GM10266 (cell line): Measurements from ENCODE around the gene PGGHG.

Experiments
- DNase-seq: peaks from one replicate; pipeline ENCODE4 v3.0.0; 2012; ENCODE audit errors: extremely low spot score
- CTCF ChIP-seq: IDR thresholded peaks from 2 replicates; pipeline ENCODE4 v1.5.1; 2012; ENCODE audit warnings: mild to moderate bottlenecking, low read depth; ENCODE audit not compliant: control insufficient read depth, insufficient read depth; ENCODE audit errors: missing control alignments

Gene PGGHG

GRCh38 chr11:344836-345578 lies 56.1 kb downstream of the PGGHG start:
- no peak for DNase-seq
- TF ChIP-seq CTCF, result no peak
